Duodenal mucosa (tissue), 2 donors: ENCODE results near the gene NLRX1.
"Not testable (repeated sequence)": the region's sequence is repeated elsewhere in the genome, so short reads cannot be mapped to it uniquely, and the experiment has no call there.

Experiments used
- H3K27ac ChIP-seq: one replicate; pipeline ENCODE4 v1.7.0; 2013; ENCODE audit warnings: low read depth, low read length
- H3K27me3 ChIP-seq, 2 donors: one replicate each; pipeline ENCODE4 v1.7.0; 2013; ENCODE audit warnings: low read length in 2 of 2, control low read depth in 1 of 2; ENCODE audit not compliant: insufficient read depth in 2 of 2, control insufficient read depth in 1 of 2
- H3K36me3 ChIP-seq, 2 donors: one replicate each; pipeline ENCODE4 v1.7.0; 2013; ENCODE audit warnings: low read length in 2 of 2, control low read depth in 1 of 2; ENCODE audit not compliant: insufficient read depth in 2 of 2, control insufficient read depth in 1 of 2
- H3K4me1 ChIP-seq, 2 donors: one replicate each; pipeline ENCODE4 v1.7.0; 2013; ENCODE audit warnings: low read length in 2 of 2, control low read depth in 1 of 2; ENCODE audit not compliant: insufficient read depth in 2 of 2, control insufficient read depth in 1 of 2
- H3K4me3 ChIP-seq, 2 donors: one replicate each; pipeline ENCODE4 v1.7.0; 2013; ENCODE audit warnings: low read length in 2 of 2, low read depth in 1 of 2
- H3K9ac ChIP-seq, 2 donors: one replicate each; pipeline ENCODE4 v1.7.0; 2013; ENCODE audit warnings: low read length in 2 of 2, low read depth in 1 of 2
- H3K9me3 ChIP-seq, 2 donors: one replicate each; pipeline ENCODE4 v1.7.0; 2013; ENCODE audit warnings: low read length in 2 of 2, control low read depth in 1 of 2; ENCODE audit not compliant: control insufficient read depth in 1 of 2

The NLRX1 gene

DNA sequence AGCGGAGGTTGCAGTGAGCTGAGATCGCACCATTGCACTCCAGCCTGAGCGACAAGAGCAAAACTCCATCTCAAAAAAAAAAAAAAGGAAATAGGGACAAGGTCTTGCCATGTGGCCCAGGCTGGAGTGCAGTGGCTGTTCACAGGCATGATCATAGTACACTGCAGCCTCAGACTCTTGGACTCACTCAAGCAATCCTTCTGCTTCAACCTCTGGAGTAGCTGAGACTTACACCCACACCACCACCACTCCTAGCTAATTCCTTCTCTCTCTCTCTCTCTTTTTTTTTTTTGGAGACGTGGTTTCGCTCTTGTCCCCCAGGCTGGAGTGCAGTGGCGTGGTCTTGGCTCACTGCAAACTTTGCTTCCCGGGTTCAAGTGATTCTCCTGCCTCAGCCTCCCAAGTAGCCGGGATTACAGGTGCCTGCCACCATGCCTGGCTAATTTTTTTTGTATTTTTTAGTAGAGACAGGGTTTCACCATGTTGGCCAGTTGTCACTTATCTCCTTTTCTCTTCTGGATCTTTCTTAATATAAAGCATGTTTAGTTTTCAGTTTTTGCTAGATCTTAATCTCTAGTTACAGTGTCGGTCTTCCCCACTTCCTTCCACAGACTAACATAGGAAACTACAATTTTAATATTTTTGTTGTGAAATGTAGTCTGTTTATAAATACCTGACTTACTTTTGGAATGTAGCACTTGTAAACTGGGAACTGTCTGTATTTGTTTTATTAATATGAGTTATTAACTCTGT is 60.2 kb downstream of the NLRX1 start:
- not testable (repeated sequence) for H3K4me1 ChIP-seq, H3K4me3 ChIP-seq, H3K36me3 ChIP-seq, H3K27me3 ChIP-seq, H3K9ac ChIP-seq, H3K27ac ChIP-seq, H3K9me3 ChIP-seq

DNA sequence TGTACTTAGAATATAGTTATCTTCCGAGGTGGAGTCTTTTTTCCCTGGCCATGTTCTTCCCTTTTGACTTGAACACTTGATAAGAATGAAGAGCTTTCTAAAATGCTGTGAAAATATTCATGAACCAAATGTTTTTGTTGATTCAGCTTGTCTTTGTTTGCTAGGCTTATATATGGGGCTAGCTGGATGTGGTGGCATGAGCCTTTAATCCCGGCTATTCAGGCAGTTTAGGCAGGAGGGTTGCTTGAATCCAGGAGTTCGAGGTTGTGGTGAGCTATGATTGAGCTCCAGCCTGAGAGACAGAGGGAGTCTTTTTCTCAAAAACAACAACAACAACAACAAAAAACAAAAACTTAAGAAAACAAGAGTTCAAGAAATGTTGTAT is 60.8 kb downstream of the NLRX1 start:
- Histone ChIP-seq H3K36me3 (peaks cover 0 to 10% of the 10 kb centered on the region in 2 donors), H3K4me1 (no peaks in the 10 kb centered on the region), H3K27ac (no peak overlapping the region), H3K27me3 (no peaks in the 10 kb centered on the region), H3K4me3 (no peak overlapping the region), H3K9me3 (no peaks in the 10 kb centered on the region), H3K9ac (no peak overlapping the region)

DNA sequence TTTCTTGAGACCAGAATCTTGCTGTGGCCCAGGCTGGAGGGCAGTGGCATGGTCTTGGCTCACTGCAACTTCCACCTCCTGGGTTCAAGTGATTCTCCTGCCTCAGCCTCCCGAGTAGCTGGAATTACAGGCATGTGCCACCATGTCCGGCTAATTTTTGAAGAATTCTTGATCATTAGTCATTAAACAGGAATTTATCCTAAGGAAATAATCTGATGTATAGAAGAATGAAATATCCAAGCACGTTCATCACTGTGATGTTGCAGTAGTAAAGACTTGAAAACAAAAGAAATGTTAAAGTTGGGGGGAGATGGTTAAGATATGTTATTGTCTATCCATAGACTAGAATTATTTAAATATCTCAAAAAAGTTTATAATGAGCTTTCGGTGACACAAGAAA is 61.2 kb downstream of the NLRX1 start:
- Histone ChIP-seq H3K27me3 (no peaks in the 10 kb centered on the region), H3K9ac (no peak overlapping the region)

More for the DNA sequence above, 61.2 kb downstream of the NLRX1 start:
- Histone ChIP-seq H3K27ac (no peak overlapping the region), H3K9me3 (no peaks in the 10 kb centered on the region), H3K36me3 (peaks cover 0 to 10% of the 10 kb centered on the region in 2 donors), H3K4me3 (no peak overlapping the region), H3K4me1 (no peaks in the 10 kb centered on the region)
